GM12875 (cell line): ENCODE data around the gene AKTIP.
"Not testable (repeated sequence)": the region's sequence is repeated elsewhere in the genome, so short reads cannot be mapped to it uniquely, and the experiment has no call there.

Experiments used
- H3K4me3 ChIP-seq: one replicate; pipeline ENCODE4 v1.5.1; 2011; ENCODE audit warnings: low read depth, low read length, control low read depth
- CTCF ChIP-seq: IDR thresholded peaks from 2 replicates; pipeline ENCODE4 v1.5.1; 2011; ENCODE audit warnings: low read depth, mild to moderate bottlenecking, control low read depth, inconsistent platforms, low read length, moderate library complexity, borderline replicate concordance; ENCODE audit not compliant: insufficient read depth

Gene AKTIP

GRCh38 chr16:53523126-53523804 is 20.3 kb upstream of the AKTIP start:
- no peak overlapping the region for H3K4me3 ChIP-seq
- no peak for TF ChIP-seq CTCF

GRCh38 chr16:53519417-53520091 is 16.5 kb upstream of the AKTIP start:
- no peak overlapping the region for H3K4me3 ChIP-seq
- no peak for TF ChIP-seq CTCF

- H3K4me3 ChIP-seq = peak overlapping the region; percentile 24
- TF ChIP-seq CTCF = no peak
These were observed 15.8 kb upstream of the AKTIP start for GRCh38 chr16:53518550-53519416.

GRCh38 chr16:53517851-53518250 is 14.8 kb upstream of the AKTIP start:
- TF ChIP-seq CTCF = no peak

GRCh38 chr16:53515811-53516210 is 12.8 kb upstream of the AKTIP start:
- no peak for TF ChIP-seq CTCF

More at GRCh38 chr16:53517851-53518250, 14.8 kb upstream of the AKTIP start:
- no peak overlapping the region for H3K4me3 ChIP-seq

GRCh38 chr16:53515259-53515658 is 12.2 kb upstream of the AKTIP start:
- no peak overlapping the region for H3K4me3 ChIP-seq
- no peak for TF ChIP-seq CTCF

More at GRCh38 chr16:53515811-53516210, 12.8 kb upstream of the AKTIP start:
- H3K4me3 ChIP-seq = no peak overlapping the region

- not testable (repeated sequence) for H3K4me3 ChIP-seq
These were observed 9.8 kb upstream of the AKTIP start for GRCh38 chr16:53512795-53513194.
